GM21515 (cell line): ENCODE measurements around the gene TUBAL3.
"Not testable (repeated sequence)": the region's sequence is repeated elsewhere in the genome, so short reads cannot be mapped to it uniquely, and the experiment has no call there.

Experiments used
- ATAC-seq: cut with Tn5 transposase; IDR thresholded peaks from one replicate; pipeline ENCODE4 v1.9.1; 2021; ENCODE audit not compliant: unreplicated experiment

TUBAL3 gene

DNA sequence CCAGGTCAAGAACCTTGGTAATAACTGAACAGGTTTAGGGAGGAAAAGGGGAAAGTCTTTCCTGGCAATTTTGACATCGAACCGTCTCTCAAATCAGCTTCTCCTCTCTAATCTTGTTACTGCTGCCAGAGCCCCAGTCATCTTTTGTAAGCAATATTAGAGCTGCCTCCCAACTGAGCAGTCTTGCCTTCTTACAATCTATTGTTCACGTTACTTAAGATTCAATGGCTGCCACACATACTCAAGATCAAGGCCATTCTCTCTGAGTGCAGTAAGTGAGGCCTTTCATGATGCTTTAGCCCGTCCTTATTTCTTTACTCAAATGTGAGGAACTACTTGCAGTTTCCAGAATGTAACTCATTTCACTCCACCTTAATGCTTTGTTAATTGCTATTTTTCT is 20.1 kb upstream of the TUBAL3 start:
- no peak for ATAC-seq

GRCh38 chr10:5423771-5424170 is 19.1 kb upstream of the TUBAL3 start:
- no peak for ATAC-seq

DNA sequence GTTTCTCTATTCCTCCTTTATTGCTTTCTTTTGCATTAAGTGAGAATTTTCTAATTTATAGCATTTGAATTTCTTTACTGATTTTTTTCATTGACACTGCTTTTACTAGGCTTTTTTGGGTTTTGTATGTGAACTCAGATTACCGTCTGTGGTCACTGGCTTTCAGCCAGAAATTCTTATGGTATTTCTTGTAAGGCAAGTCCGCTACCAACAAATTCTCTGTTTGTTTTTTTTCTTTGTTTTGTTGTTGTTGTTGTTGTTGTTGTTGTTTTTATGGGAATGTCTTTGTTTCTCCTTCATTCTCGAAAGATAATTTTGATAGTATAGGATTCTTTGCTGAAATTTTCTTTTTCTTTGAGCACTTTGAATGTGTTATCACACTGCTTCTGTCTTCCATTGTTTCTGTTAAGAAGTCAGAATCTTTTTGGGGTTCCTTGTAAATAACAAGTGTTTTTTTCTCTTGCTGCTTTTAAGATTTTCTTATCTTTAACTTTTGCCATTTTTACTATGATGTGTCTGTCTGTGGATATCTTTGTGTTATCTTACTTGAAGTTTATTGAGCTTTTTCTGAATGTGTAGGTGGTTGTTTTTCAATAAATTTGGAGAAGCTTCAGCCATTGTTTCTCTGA is 15.0 kb upstream of the TUBAL3 start:
- no peak for ATAC-seq

- no peak for ATAC-seq
These were observed 14.0 kb upstream of the TUBAL3 start for GRCh38 chr10:5418584-5418983.

DNA sequence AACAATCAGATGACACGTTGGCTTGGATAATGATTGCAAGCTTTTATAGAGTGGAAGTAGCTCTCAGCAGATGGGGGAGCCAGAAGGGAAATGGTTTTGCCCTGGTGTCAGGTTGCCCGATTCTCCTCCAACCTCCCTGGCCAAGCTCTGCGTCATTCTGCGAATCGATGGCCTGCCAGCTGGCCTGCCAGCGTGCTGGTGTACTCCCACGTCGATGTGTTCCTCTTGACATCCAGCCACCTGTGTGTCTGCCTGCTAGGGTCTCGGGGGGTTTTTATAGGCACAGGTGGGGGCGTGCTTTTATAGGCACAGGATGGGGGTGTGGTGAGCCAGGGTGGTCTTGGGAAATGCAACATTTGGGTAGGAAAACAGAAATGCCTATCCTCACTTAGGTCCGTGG is 12.4 kb upstream of the TUBAL3 start:
- no peak for ATAC-seq

DNA sequence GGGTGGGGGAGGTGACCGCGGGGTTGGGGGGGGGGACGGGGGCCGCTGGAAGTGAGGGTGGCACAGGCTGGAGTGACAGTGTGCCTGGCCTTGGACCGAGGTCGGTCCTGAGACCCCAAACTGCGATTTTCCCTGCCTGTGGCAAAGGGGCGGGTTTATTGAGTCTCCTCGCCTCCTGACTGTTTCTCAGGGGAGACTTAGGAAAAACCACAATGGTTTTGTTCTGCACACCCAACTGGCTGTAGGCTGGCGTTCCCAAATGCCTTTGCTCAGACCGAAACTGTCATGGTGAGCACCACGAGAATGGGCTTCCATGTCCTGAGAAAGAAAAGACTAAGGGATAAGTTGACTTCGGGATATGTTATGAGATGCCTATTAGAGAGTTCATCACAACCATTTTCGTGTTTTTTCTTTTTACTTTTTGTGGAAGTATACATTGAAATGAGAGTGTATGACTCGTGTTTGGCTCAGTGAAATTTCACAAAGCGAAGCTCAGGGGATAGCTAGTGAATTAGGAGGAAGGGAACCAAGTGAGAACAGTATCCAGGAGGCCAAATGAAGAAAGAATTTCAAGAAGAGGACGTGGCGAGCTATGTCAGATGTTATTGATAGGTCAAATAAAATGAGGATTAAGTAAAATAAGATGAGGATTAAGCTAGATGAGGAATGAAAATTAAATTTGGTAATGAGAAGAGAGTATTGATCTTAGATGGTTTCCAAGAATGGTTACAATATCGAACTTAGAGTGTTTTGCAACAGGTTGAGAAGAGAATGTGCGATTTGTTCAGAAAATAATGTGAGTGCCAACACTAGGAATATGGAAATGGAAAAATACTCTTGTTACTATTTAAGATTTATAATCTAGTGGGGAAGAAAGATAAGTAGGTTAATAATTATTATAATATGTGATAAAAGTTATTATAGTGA is 8.6 kb upstream of the TUBAL3 start:
- ATAC-seq = no peak

GRCh38 chr10:5412277-5412941 is 7.8 kb upstream of the TUBAL3 start, which contains the start of gene NET1:
NET1 (plus strand) TSS chr10:5412557; CDS start chr10:5412693, 136 bp downstream.
- peak; percentile 99 for ATAC-seq

GRCh38 chr10:5411941-5412276 is 7.3 kb upstream of the TUBAL3 start:
- no peak for ATAC-seq

GRCh38 chr10:5410787-5411186 is 6.2 kb upstream of the TUBAL3 start:
- not testable (repeated sequence) for ATAC-seq

GRCh38 chr10:5406918-5407317 is 2.3 kb upstream of the TUBAL3 start:
- ATAC-seq = no peak

DNA sequence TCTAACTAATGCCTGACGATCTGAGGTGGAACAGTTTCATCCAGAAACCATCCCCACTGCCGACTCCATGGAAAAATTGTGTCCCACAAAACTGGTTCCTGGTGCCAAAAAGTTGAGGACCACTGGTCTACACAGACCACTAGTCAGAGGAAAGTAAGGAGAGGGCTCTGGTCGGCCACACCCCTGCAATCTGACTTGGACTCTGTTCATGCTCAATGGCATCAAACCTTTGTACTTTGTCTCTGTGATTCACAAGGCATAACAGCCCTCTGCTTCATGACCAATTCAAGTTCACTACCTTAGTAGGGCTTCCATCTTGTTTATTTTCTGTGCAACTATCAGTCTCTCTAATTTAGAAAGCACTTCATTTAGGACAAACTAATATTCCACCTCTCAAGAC is 1.8 kb downstream of the TUBAL3 start:
- ATAC-seq = no peak

DNA sequence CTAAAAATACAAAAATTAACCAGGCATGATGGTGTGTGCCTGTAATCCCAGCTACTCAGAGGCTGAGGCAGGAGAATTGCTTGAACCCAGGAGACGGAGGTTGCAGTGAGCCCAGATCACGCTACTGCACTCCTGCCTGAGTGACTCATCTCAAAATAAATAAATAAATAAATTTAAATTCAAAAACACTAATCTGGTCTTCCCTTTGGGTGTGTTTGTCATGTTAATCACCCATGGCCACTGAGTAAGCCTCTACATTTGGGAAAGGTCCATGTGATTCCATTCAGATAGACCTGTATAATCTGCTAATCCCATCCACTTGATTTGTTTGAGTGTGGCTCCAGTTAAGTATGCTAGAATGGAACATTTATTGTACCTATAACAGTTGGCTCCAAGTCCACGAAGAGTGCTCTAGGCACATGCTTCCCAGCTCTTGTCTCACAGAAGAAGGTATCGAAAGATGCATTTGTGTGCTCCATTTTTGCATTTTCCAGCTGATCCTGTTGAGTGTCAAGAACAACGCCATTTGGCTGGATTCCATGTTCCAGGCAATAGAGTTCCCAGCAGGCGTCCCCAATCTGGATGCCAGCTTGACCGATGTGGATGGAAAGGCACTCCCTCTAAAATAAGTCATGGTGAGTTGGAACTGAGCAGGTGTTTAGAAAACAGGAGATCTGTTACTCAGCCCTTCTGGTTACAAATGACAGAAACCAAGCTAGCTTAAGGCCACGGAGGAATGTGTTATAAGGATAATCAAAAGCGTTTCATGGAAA is 4.0 kb downstream of the TUBAL3 start:
- no peak for ATAC-seq

DNA sequence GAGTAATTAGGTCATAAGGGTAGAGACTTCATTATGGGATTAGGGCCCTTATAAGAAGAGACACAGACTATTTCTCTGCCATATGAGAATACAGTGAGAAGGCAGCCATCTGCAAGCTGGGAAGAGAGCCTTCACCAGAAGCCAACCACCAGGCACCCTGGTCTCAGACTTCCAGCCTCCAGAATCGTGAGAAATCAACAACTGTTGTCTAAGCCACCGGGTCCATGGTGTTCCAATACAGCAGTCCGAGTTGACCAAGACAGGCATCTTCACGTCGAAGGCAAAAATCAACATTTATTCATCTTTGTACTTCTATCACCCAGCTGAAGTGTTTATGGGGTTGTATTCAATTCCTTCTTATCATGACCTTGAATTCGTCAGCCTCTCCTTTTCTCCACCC is 5.3 kb downstream of the TUBAL3 start:
- no peak for ATAC-seq

- ATAC-seq = no peak
These were observed 7.9 kb downstream of the TUBAL3 start for GRCh38 chr10:5396556-5397300.

DNA sequence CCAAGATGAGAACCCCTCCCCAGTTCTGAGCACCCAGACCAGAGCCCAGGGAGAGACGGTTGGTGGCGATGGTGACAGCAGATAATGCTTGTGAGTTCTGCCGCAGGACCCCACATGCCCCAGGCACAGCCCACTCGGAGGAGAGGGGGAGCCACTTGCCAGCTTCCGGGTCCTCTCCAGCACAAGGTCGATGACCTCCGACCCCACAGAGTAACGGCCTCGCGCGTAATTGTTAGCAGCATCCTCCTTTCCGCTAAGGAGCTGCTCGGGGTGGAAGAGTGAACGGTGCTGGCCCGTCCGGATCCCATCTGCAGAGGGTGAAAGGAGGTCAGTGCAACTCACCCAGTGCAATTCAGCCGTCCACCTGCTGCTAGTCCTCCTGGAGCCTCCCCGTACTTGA is 9.5 kb downstream of the TUBAL3 start:
- no peak for ATAC-seq

- ATAC-seq = no peak
These were observed 11.1 kb downstream of the TUBAL3 start for GRCh38 chr10:5393529-5393928.

- no peak for ATAC-seq
These were observed 12.8 kb downstream of the TUBAL3 start for GRCh38 chr10:5391790-5392189.

- ATAC-seq = no peak
These were observed 13.9 kb downstream of the TUBAL3 start for GRCh38 chr10:5390607-5391205.

DNA sequence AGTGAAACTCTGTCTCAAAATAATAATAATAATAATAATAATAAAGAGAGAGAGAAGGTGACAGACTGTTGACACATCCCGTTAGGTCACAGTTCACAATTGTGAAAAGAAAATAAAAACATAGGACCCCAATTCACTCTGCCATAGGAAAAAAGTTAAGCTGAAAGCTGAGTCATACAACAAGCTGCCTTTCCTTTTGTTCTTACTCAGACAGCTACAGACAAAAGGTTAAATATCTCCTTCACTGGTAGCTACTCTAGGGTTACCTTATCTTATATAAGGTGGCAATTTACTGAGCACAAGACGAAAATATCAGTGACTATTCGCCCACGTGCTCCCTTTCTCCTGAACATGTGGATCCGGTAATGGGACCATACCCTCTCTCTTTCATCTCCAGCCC is 17.5 kb downstream of the TUBAL3 start:
- no peak for ATAC-seq

DNA sequence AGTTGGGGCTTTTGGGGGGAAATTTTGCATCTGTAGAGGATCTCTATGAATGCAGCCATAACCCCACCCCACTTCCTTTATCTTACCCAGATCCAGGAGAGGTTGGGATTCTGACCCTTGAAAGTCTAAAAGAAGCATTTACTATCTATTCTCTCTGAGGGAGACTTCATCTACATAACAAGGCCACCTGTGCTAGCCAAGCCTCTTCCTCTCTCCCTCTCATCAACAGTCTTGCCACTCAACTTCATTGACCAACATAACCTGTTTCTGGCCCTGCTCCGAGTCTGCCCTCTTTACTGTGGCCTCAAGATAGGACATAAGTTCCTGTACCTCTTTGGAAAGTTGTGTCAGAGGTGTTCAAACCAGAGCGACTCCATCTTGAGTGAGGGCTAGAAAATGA is 19.4 kb downstream of the TUBAL3 start:
- no peak for ATAC-seq
